ENCODE results near the gene DYNLRB1. TPM values are rescaled to one million over a fixed set of nuclear protein-coding genes. Genes with fewer than 3 reads are reported as not detected.

Gene DYNLRB1
- total RNA-seq, 1 donor from 2014 or later = 200 TPM

DNA sequence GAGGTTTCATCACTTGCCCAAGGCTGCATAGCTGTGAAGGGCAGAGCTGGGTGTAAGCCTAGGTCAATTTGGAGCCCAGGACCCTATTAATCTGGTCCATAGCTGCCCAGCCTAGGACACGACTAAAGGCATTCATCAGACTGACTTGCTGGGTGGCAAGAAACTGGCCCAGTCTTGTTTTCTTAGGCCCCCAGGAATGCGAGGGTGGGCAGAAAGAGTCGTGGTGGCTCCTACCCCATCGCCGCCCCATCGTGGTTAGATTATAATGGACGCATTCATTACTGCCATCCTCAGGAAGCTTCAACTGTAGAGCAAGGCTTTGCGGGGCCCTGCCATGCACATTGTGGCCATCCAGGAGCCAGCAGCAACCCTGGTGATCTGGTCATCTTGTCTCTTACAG is 16.1 kb downstream of the DYNLRB1 start:
- DNase-seq (ENCODE audit: extremely low read depth, low read depth, low spot score) = no peak

DNA sequence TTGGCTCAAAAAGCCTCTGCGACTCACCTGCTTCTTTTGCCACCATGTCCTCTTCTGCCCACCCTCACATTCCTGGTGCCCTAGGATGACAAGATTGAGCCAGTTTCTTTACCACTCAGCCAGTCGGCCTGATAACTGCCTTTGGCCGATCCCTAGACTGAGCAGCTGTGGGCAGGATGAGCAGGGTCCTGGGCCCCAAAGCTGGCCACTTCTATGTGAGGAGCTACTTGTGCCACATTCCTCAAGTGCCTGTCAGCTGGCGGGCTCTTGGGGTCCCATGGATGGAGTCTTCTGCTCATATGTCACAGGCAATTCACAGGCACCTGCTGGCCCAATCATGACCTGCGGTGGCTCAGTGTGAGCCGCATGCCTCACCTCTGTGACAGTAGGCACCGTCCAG is 16.5 kb downstream of the DYNLRB1 start:
- no peak for DNase-seq (ENCODE audit: extremely low read depth, low read depth, low spot score)

DNA sequence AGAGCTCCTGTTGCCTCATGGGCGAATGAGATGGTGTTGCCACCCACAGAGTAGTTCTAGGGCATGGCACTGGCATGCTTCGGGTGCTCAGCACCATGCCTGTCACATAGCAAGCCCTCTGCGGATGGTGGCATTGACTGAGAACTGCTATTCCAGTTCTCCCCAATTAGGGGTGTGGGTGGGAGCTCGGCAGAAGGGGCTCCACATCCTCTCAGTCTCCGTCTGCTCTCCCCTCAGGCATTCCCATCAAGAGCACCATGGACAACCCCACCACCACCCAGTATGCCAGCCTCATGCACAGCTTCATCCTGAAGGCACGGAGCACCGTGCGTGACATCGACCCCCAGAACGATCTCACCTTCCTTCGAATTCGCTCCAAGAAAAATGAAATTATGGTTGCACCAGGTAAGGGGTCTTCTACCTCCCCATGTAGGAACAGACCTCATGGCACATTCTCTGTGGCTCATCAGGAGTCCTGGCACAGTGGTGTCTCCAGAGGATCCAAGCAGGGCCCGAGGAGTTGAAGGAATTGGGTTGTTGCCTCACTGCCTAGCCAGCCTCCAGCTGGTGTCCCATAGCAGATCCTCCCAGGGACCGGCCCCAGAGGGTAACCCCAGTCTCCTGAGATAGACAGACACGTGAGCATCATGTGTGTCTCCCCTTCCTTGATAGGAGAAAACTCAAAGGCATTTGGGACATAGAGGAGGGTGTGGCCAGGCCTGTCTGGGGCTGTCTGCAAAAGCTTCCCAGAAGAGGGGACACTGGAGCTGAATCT is 18.4 kb downstream of the DYNLRB1 start:
- no peak for DNase-seq (ENCODE audit: extremely low read depth, low read depth, low spot score)

DNA sequence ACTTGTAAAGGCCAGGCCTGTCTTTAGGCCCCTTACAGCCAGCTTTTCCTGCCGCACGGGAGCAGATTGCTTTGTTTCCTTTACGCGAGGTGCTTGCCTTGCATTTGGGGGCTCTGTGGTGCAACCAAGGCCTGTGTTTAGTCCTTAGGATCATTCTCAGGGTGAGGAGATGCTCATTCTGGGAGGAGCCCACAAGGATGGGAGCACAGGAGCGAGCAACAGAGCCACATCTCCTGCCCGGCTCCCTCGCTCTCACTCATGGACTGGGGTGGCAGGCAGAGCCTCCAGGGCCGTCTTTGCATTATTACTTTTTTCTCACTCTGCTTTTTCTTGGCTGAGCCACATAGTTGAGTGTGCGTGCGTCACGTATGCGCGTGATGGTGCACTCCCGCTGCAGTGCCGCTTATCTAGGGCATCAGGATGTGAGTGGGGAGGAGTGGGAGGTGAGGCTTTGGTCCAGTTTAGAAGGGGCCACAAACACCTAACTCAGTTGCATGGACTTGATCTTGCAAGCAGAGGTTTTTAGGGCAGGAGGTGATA is 19.1 kb downstream of the DYNLRB1 start:
- no peak for DNase-seq (ENCODE audit: extremely low read depth, low read depth, low spot score)

DNA sequence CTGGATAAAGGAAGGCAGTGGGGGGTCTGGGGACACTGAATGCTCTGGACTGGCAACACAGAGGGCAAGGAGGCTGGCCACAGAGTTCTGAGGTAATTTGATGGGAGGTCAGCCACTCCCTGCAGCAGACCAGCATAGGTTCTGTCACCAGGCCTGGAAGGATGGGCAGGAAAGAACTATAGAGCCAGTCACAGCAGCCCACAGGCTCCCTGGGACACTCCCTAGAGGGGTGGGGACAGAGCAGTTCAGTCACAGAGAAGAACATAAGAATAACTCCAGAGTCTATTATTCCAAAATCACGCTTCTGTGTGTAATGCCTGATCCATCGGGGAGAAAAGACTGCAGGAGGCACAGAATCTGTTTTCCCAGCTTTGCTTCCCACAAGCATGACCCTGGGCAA is 19.6 kb downstream of the DYNLRB1 start:
- no peak for DNase-seq (ENCODE audit: extremely low read depth, low read depth, low spot score)

DNA sequence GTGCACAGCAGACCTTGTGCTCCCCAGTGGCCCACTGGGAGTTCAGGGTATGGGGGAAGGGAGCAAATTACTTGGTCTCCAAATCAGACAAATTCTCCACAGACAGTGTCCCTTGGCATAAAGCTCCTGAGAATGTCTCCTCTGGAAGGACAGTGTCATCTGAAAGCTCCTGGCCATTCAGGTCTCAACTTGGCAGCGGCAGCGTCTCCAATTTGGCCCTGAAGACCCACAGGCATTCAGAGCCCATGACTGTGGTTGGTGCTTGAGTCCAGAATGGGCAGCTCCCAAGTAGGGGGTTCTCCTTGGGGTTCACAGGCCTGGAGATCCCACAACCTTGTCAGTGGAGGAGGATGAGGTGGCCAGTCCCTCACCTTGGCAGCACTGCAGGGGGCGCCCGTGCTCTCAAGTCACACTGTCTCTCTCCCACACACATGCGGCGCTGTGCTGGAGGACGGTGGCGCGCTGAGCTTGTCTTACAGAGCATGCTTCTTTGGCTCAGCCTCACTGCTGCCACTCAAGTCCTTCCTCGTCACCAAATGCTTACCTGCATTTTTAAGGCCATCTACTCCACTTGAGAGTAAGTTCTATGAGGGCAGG is 20.7 kb downstream of the DYNLRB1 start:
- DNase-seq (ENCODE audit: extremely low read depth, low read depth, low spot score) = no peak

DNA sequence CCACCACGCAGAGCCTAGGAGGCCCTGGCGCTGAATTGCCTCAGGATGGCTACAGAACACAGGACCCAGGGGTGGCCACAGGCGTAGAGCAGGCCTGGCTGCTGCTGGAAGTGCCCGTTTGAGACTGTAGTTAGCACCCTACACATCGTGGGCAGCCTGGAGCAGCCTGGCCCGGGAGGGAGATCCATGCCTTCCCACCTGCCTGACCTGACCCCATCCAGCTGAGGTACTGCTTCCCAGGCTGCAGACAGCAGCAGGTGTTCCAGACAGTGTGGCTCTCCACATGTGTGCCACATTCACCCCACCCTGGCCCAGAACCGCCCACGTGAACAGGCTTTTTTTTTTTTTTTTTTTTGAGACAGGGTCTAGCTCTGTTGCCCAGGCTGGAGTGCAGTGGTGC is 21.4 kb downstream of the DYNLRB1 start:
- no peak for DNase-seq (ENCODE audit: extremely low read depth, low read depth, low spot score)

DNA sequence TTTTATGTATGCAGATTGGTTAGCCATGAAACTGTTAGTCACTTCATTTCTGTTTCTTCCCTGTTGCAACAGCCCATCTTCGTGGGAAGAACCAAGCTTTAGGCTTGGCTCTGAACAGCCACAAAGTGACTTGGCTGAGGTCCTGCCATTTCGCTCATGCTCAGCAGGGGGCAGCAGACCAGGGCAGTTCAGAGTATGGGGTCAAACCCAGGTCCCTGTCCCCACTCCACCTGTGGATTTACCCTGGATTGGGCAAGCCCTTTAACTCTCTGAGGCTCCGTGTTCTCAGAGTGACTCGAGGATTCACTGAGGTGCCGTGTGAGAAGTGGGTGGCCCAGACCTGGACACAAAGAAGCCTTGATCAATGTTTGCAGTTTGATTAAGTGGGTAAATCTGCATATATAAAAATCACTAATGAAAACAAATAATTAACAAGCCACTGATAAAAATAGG is 22.5 kb downstream of the DYNLRB1 start:
- DNase-seq (ENCODE audit: extremely low read depth, low read depth, low spot score) = no peak

DNA sequence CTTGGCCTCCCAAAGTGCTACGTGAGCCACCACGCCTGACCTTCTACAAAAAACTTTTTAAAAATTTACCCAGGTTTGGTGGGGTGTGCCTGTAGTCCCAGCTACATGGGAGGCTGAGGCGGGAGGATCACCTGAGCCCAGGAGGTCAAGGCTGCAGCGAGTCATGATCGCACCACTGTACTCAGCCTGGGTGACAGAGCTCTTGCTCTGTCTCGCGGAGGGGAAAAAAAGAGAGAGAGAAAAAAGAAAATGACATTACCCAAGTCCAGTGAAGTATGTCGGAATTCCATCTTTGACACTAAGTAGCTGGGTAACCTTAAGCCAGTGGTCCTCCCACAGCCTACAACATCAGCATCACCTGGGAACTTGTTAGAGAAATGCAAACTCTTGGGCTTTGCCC is 23.5 kb downstream of the DYNLRB1 start:
- no peak for DNase-seq (ENCODE audit: extremely low read depth, low read depth, low spot score)

DNA sequence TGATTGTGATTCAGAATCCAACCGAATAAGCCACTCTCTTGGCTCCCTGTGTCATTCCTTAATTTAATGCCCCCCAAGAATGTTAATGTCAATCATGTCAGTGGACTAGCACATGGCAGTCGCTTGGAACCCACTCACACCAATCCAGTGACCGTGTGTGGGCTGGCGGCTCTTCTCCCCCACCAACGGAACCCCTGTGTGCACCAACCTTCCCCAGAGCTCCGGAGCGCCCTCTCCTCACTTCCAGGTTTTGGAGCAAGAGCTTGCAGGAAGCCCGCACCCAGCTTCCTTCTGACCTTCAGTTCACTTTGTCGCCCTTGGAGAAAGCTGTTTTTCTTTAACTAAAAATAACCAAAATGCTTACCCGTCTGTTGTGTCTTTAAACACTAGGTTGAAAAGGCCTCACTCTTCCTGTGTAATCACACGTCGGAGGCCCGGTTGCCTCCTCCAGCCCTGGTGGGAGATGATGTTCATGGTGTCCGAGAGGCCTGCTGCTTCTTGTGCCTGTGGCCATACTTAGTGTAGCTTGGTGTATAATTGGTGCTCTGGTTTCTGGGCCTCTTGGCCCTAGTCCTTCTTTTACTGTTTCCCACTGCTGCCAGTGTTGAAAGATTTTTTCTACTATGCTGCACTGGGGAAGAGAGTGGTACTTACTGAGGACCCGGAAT is 24.5 kb downstream of the DYNLRB1 start:
- no peak for DNase-seq (ENCODE audit: extremely low read depth, low read depth, low spot score)

DNA sequence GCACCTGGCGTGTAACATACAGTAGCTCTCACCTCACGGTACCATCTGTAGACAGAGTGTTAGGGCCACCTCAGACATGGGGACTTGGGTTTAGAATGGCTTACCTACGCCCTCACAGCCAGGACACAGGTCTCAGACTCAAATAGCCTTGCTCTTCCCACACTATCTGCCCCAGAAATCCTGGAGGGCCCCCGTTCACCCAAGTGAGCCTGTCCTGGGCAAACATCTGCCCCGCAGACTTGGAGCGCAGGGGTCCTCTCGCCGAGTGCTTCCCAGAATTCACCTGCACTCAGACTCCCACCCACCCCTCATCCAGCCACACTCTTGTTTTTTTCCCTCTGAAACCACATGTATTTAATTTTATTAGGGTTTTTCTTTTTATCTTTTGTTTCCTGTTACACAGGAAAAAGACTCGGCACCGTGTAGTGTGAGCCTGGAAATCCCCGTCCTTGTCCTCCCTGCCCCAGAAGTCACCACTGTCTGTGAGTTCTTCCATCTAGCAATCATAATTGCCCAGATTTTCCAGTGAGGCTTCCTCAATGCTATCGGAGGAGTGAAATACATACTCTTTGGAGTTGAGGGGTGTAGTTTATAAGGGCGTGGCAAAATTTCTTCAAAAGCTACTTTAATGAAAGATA is 25.2 kb downstream of the DYNLRB1 start:
- DNase-seq (ENCODE audit: extremely low read depth, low read depth, low spot score) = no peak

DNA sequence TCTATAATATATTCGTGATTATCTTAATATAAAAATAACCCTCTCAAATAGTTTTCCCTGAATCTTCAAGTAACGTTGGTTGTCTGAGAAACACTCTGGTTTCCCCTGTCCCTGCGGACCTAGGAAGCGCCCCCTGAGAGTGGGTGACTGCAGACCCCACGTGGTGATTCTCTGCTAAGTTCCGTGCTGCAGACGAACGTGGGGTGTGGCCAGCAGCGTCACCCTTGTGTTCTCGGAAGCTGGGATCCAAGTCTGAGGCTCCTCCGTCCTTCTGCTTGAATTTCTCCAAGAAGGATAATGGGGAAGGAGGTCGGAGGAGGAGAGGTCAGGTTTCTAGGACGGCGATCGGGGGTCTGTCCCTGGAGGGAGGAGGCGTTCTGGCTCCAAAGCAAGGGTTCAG is 25.7 kb downstream of the DYNLRB1 start:
- DNase-seq (ENCODE audit: extremely low read depth, low read depth, low spot score) = no peak

DNA sequence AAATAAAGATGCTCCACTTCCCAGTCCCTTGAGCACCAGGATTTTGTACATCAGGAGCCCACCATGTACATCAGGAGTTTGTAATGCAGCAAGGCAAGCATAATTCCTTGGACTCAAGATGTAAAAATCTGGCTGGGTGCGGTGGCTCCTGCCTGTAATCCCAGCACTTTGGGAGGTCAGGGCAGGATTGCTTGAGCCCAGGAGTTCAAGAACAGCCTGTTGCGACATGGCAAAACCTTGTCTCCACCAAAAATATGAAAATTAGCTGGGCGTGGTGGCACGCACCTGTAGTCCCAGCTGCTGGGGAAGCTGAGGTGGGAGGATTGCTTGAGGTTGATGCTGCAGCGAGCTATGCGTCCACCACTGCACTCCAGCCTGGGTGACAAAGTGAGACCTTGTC is 26.2 kb downstream of the DYNLRB1 start:
- DNase-seq (ENCODE audit: extremely low read depth, low read depth, low spot score) = no peak

DNA sequence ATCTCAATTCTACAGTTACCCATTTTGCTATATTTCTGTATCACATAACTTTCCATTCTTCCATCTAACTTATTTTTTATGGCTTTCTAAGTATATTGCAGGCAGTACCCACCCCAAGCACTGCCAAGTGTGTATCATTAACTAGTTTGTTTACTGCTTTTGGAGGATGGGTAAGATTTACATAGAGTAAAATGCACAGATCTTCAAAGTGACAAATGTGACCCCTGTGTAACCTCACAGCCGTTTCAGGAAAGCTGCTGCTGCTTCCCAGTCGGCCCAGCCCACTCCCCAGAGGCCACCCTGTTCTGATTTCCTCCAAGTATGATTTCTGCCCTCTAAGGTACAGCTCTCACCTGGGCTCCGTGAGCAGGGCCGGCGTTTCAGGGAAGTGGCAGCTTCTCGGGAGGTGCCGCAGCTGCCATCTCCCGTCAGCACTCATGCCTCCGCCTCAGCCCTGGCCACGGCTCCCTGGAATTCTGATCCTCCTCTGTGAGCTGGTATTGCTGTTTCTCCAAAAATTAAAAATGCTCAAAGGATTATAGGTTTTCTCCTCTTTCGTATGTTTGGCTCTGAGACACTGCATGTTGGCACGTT is 27.3 kb downstream of the DYNLRB1 start:
- DNase-seq (ENCODE audit: extremely low read depth, low read depth, low spot score) = no peak

DNA sequence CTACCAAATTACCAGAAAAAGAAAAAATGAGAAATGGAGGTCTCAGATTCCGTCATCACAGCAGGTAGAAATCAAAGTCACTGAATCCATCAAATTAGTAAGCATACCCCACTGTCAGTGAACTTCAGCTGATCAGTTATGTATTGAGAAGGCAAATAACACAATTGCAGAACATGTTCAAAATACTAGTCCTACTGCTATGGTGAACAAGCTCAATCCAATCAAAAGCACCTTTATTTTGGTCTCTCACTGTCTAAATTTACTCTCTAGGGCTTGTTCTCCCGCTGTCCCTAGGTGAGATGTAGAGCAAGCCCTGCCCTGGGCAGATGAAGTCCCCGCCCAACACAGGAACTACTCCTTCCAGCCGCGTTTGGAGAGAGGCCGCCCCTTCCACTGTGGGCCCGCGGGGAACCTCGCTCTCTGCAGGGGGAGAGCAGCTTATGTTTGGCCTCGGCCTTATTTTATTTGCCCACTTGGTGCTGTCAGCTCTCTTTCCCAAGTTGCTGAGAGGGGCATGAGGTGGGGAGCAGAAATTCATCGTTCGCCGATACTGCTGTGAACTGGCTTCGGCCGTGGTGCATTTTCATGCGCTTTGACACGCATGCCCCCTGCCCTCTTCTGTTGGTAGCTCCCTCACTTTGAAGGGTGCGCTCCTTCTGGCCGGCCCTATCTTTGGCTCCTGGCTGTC is 28.0 kb downstream of the DYNLRB1 start:
- DNase-seq (ENCODE audit: extremely low read depth, low read depth, low spot score) = no peak

DNA sequence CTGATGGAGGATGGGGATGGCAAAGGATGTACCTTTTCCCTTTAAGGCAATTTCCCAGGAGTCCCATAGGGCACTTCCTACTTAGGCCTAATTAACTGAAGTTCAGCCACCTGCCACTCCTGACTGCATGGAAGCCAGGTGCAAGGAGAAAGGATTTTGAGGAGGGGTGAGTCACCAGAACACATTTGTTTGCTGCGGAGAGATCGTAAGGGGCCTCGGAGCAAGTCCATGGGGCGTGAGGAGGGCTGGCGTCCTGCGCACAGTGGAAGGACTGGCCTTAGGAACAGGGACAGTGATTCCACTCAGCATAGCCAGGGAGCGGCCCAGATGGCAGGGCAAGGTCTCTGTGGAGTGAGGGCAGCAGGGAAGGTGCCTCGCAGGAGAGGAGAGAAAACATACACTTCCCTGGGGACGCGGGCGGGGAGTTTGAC is 30.5 kb downstream of the DYNLRB1 start:
- no peak for DNase-seq (ENCODE audit: extremely low read depth, low read depth, low spot score)

DNA sequence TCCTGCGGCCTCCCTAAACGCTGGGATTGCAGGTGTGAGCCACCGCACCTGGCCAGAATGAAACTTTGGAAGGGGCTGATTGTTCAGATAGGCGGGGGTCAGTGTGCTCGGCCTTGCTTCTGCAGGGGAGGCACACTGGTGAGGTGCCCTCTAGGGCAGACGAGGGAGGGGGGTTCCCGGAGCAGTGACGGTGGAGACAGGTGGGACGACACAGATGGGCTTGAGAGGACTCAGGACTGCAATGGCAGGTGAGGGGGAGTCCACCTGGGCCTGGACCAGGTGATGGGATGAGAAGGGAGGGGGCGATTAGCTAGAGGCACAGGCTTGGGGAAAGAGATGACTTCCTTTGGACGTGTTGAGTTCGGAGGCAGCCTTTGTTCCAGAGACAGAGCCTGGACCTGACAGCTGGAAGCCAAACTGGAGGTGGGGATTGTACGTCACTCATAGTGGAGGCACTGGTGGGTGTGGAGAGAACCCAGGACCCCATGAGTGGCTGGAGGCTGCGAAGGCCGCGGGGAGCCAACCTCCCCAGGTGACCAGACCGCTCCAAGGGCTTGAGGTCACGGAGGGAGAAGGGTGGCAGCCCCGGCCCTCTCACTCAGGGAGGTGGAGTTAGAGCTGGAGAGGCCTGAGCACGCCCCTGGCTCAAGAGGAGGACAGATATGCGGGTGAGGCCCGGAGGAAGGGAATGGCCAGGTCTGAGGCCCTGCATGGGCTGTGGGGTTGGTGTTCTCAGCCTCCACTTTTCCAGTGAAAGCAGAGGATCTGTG is 31.8 kb downstream of the DYNLRB1 start:
- no peak for DNase-seq (ENCODE audit: extremely low read depth, low read depth, low spot score)

DNA sequence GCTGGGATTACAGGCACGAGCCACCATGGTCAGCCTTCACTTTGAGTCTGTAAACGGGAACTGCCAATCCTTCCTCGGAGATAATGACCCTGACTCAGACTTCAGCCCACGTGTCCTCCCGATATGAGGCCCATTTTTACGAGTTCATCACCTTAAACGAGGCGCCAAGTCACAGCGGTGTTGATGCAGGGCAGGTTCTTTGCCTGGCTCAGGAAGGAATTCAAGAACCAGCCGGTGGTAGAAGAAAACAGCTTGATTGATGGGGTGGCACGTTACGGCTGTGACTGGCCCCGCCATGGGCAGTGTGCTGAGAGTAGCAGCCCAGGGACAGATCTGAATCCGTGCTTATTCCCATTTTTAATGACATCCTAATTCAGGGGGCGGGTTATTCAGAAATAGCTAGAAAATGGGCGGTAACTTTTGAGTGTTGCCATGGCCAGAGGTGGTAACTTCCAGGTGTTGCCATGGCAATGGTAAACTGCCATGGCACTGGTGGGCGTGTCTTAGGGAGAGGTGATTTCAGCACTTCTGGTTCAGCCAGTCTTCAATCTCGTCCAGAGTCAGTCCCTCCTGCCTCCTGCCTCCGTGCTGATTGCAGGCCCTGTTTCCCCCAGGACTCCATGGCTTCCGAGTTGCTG is 33.2 kb downstream of the DYNLRB1 start:
- no peak for DNase-seq (ENCODE audit: extremely low read depth, low read depth, low spot score)

DNA sequence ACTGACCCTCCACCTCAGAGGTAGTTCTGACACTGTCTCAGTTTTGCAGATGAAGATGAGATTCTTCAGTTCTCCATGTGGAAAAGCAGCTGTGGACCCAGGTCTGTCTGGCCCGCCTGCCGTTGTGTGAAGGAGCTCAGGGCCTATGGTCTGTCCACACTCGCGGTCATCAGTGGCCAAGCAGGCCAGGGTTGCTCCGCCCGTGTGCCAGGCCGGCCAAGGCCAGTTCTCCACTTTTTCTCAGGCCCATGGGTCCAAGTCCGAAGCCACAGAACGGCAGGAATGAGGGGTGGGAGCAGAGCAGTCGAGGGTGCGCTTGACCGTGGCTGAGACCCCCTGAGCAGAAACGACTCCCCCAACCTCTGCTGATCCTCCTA is 33.7 kb downstream of the DYNLRB1 start:
- no peak for DNase-seq (ENCODE audit: extremely low read depth, low read depth, low spot score)
